ENCODE measurements around the gene CACNA2D1.

DNA sequence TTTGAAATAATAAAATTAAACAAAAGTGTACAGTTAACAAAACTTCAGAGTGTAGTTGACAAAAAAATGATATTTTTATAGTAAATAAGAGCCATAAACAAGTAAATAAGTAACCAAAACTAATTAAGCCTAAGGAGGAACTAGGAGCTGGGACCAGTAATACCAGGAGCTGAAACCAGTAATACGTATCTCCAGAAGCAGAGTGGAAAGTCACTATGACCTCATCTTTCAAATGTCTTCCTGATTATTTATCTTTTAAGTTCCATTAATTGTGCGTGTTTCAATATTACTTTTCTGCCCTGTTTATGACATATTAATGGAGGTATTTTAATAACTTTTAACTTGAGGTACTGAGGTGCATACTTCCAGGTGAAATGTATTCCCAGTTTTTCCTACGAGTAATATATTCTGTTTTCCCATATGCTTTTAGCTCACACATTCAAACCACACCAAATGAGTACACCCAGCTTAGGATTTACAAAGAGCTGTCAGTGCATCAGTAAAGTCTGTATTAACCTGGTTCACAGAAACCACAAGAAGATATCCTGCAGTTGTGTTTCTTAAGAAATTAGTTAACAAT lies 390.0 kb downstream of the CACNA2D1 start:
- TF ChIP-seq POLR2AphosphoS5 (IDR thresholded peaks at IDR 0.05; ENCODE audit: low read depth, low read length) = no peak
- TF ChIP-seq, protein P1, sequence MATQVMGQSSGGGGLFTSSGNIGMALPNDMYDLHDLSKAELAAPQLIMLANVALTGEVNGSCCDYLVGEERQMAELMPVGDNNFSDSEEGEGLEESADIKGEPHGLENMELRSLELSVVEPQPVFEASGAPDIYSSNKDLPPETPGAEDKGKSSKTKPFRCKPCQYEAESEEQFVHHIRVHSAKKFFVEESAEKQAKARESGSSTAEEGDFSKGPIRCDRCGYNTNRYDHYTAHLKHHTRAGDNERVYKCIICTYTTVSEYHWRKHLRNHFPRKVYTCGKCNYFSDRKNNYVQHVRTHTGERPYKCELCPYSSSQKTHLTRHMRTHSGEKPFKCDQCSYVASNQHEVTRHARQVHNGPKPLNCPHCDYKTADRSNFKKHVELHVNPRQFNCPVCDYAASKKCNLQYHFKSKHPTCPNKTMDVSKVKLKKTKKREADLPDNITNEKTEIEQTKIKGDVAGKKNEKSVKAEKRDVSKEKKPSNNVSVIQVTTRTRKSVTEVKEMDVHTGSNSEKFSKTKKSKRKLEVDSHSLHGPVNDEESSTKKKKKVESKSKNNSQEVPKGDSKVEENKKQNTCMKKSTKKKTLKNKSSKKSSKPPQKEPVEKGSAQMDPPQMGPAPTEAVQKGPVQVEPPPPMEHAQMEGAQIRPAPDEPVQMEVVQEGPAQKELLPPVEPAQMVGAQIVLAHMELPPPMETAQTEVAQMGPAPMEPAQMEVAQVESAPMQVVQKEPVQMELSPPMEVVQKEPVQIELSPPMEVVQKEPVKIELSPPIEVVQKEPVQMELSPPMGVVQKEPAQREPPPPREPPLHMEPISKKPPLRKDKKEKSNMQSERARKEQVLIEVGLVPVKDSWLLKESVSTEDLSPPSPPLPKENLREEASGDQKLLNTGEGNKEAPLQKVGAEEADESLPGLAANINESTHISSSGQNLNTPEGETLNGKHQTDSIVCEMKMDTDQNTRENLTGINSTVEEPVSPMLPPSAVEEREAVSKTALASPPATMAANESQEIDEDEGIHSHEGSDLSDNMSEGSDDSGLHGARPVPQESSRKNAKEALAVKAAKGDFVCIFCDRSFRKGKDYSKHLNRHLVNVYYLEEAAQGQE (IDR thresholded peaks at IDR 0.05; ENCODE audit: insufficient read depth in 1 of 2, low read depth in 2 of 2, low read length in 1 of 2) = no peak
- TF ChIP-seq, protein P2, sequence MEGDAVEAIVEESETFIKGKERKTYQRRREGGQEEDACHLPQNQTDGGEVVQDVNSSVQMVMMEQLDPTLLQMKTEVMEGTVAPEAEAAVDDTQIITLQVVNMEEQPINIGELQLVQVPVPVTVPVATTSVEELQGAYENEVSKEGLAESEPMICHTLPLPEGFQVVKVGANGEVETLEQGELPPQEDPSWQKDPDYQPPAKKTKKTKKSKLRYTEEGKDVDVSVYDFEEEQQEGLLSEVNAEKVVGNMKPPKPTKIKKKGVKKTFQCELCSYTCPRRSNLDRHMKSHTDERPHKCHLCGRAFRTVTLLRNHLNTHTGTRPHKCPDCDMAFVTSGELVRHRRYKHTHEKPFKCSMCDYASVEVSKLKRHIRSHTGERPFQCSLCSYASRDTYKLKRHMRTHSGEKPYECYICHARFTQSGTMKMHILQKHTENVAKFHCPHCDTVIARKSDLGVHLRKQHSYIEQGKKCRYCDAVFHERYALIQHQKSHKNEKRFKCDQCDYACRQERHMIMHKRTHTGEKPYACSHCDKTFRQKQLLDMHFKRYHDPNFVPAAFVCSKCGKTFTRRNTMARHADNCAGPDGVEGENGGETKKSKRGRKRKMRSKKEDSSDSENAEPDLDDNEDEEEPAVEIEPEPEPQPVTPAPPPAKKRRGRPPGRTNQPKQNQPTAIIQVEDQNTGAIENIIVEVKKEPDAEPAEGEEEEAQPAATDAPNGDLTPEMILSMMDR (IDR thresholded peaks at IDR 0.05) = no peak
